Adrenal gland (tissue), 12 donors: ENCODE data around the gene DBNDD1. TPM values are rescaled to one million over a fixed set of nuclear protein-coding genes. Genes with fewer than 3 reads are reported as not detected.
A peak's percentile ranks its signal among the peaks of the same experiment; 100 is the strongest.

Experiments
- DNase-seq, 7 donors: peaks; one replicate each; pipeline ENCODE4 v3.0.0-alpha.2; 2019 to 2020
- H3K27ac ChIP-seq, 5 donors: fragments of 200-600 bp; sonication (generic) in 4 of 5; 1 replicate in 3 of 5; 2 replicates in 2 of 5; pipeline versions ENCODE4 v1.5.1 to v1.8.0; 2016 to 2020; ENCODE audit warnings: mild to moderate bottlenecking in 1 of 5
- H3K27me3 ChIP-seq: fragments of 200-600 bp; 2 replicates; pipeline ENCODE4 v1.8.0; 2021
- H3K36me3 ChIP-seq, 2 donors: fragments of 200-600 bp; replicated peaks in 1 of 2; 1 replicate in 1 of 2; 2 replicates in 1 of 2; pipeline versions ENCODE4 v1.5.1 to v1.8.0; 2018 to 2022
- H3K4me1 ChIP-seq, 2 donors: fragments of 200-600 bp; replicated peaks in 1 of 2; 1 replicate in 1 of 2; 2 replicates in 1 of 2; pipeline versions ENCODE4 v1.5.1 to v1.8.0; 2018 to 2021
- H3K4me3 ChIP-seq, 4 donors: fragments of 200-600 bp; sonication (generic) in 3 of 4; one replicate each; pipeline ENCODE4 v1.5.1; 2016 to 2018
- H3K9me3 ChIP-seq, 3 donors: fragments of 200-600 bp; sonication (generic) in 1 of 3; replicated peaks in 1 of 3; 1 replicate in 2 of 3; 2 replicates in 1 of 3; pipeline versions ENCODE4 v1.5.1 to v1.8.0; 2016 to 2021
- POLR2A ChIP-seq, 2 donors: fragments of 450-650 bp; IDR thresholded peaks; one replicate each; pipeline ENCODE4 v1.6.1; 2017; ENCODE audit warnings: antibody characterized with exemption in 2 of 2, mild to moderate bottlenecking in 2 of 2, moderate library complexity in 1 of 2
- WGBS, 4 donors: extraction: QIAGEN DNeasy Blood & Tissue Kit in 2 of 4; methylation state at CpG; one replicate each; pipeline versions ENCODE4 v1.1.5 to v1.1.7; 2013 to 2017; 5-methylcytosine and 5-hydroxymethylcytosine counted together
- intact Hi-C, 2 donors: fragments of 100-400 bp; cut with DNase I; formaldehyde crosslinking; loops; one replicate each; pipeline versions ENCODE4 v1.14.1 to v1.15.0; 2022 to 2023
- polyA plus RNA-seq, 3 donors: library from polyadenylated mRNA; stranded (reverse); fragments of 200-250 nt in 2 of 3; fragments of 350-450 nt in 1 of 3; fragmentation: Illumina TruSeq in 1 of 3; extraction: RNeasy Lipid Tissue Mini Kit (QIAGEN cat#74804) in 1 of 3; gene quantifications; one replicate each; pipeline ENCODE4 v1.2.3, GENCODE V29; 2013 to 2014
- total RNA-seq, 9 donors: library from RNA; depleted of rRNA in 4 of 9; stranded (reverse); fragments of >200 nt in 4 of 9; fragments of 120-200 nt in 1 of 9; fragmentation: NEBNext Ultra II Directional in 1 of 9; extraction: Animal tissue kit (Norgen Biotek cat#: 25700) in 1 of 9; gene quantifications; one replicate each; pipeline versions ENCODE4 v1.1.0 to v1.2.4, GENCODE V29; 2013 to 2023
- TF ChIP-seq, protein P1 (sequence below), 6 experiments: fragments of 450-650 bp in 4 of 6; fragments of 200-600 bp in 2 of 6; sonication (generic) in 1 of 6; IDR thresholded peaks; 1 replicate in 5 of 6; 2 replicates in 1 of 6; pipeline versions ENCODE4 v1.5.1 to v1.8.0; 2016 to 2021; ENCODE audit warnings: antibody characterized with exemption in 6 of 6, mild to moderate bottlenecking in 2 of 6, moderate library complexity in 1 of 6
- donor health status: healthy with polysubstance abuse.
- donor health status: Bipolar disorder and iron deficiency.
- donor health status: DM: yes; HTN: yes; CAD: no.
- donor health status: DM: no; HTN: no; CAD: no.
- donor health status: DM: no; HTN: no; CAD: no.
- donor health status: DM: yes; HTN: yes; CAD: no.

The DBNDD1 gene
- total and polyA plus RNA-seq, 12 donors, result 1.4 to 24.2 (median 7.0) TPM

DNA sequence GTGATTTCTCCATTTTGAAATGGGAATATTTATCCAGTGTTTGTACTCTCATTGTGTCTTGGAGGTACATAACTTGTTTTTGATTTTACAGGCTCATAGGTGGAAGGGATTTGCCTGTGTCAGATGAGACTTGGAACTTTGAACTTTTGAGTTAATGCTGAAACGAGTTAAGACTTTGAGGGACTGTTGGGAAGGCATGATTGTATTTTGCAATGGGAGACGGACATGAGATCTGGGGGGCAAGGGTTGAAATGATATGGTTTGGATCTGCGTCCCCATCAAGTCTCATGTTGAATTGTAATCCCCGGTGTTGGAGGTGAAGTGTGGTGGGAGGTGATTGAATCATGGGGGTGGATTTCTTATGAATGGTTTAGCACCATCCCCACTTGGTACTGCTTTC lies 36.1 kb upstream of the DBNDD1 start:
- Histone ChIP-seq H3K27ac (no peak overlapping the region), H3K4me1 (no peaks in the 10 kb centered on the region), H3K27me3 (no peaks in the 10 kb centered on the region), H3K4me3 (no peak overlapping the region), H3K9me3 (no peaks in the 10 kb centered on the region), H3K36me3 (no peaks in the 10 kb centered on the region)
- DNase-seq, result no peak
- TF ChIP-seq, protein P1, sequence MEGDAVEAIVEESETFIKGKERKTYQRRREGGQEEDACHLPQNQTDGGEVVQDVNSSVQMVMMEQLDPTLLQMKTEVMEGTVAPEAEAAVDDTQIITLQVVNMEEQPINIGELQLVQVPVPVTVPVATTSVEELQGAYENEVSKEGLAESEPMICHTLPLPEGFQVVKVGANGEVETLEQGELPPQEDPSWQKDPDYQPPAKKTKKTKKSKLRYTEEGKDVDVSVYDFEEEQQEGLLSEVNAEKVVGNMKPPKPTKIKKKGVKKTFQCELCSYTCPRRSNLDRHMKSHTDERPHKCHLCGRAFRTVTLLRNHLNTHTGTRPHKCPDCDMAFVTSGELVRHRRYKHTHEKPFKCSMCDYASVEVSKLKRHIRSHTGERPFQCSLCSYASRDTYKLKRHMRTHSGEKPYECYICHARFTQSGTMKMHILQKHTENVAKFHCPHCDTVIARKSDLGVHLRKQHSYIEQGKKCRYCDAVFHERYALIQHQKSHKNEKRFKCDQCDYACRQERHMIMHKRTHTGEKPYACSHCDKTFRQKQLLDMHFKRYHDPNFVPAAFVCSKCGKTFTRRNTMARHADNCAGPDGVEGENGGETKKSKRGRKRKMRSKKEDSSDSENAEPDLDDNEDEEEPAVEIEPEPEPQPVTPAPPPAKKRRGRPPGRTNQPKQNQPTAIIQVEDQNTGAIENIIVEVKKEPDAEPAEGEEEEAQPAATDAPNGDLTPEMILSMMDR (IDR thresholded peaks at IDR 0.05), result no peak
- 67 to 75% (median 71%) methylated on average over 4 of the region's 4 CpGs for WGBS, 4 donors
- intact Hi-C loops, result no loop called here

DNA sequence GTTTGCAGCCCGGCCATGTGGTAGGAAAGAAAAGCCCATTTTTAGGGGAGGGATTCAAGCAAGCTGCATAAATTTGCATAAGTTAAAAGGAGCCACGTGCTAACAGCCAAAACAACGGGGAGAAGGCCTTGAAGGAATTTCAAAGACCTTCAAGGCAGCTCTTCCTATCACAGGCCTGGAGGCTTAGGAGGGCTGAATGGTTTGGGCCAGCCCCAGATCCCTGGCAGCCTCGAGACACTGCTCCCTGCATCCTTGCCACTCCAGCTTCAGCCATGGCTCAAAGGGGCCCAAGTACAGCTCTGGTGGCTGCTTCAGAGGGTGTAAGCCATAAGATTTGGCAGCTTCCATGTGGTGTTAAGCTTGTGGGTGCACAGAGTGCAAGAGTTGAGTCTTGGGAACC lies 35.3 kb upstream of the DBNDD1 start:
- no peaks in the 10 kb centered on the region for H3K9me3 ChIP-seq
- H3K36me3 ChIP-seq, result no peaks in the 10 kb centered on the region
- WGBS, 4 donors, result 46 to 59% (median 52%) methylated on average over 3 to 4 of the region's 4 CpGs
- H3K4me1 ChIP-seq, result no peaks in the 10 kb centered on the region
- intact Hi-C loops, result no loop called here
- H3K4me3 ChIP-seq, result no peak overlapping the region
- H3K27ac ChIP-seq, result no peak overlapping the region
- H3K27me3 ChIP-seq, result no peaks in the 10 kb centered on the region
- DNase-seq, result no peak
- no peak for TF ChIP-seq POLR2A (IDR thresholded peaks at IDR 0.05)
- TF ChIP-seq, protein P1 (IDR thresholded peaks at IDR 0.05), result no peak

DNA sequence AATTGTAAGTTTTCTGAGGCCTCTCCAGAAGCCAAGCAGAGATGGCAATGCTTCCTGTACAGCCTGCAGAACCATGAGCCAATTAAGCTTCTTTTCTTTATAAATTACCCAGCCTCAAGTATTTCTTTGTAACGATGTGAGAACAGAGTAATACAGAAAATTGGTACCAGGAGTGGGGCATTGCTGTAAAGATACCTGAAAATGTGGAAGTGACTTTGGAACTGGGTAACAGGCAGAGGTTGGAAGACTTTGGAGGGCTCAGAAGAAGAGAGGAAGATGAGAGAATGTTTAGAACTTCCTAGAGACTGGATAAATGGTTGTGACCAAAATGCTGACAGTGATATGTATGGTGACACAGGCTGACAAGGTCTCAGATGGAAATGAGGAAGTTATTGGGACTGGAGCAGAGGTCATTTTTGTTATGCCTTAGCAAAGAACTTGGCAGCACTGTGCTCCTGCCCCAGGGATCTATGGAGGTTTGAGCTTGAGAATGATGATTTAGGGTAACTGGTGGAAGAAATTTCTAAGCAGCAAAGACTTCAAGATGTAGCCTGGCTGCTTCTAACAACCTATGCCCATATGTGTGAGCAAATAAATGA lies 34.7 kb upstream of the DBNDD1 start:
- Histone ChIP-seq H3K27me3 (no peaks in the 10 kb centered on the region), H3K36me3 (no peaks in the 10 kb centered on the region), H3K4me1 (no peaks in the 10 kb centered on the region), H3K27ac (no peak overlapping the region), H3K9me3 (no peaks in the 10 kb centered on the region), H3K4me3 (no peak overlapping the region)
- intact Hi-C loops, result no loop called here
- TF ChIP-seq, protein P1 (IDR thresholded peaks at IDR 0.05), result no peak
- TF ChIP-seq POLR2A (IDR thresholded peaks at IDR 0.05), result no peak
- no peak for DNase-seq
- 65 to 83% (median 73%) methylated on average over 1 of the region's 1 CpG for WGBS, 4 donors

DNA sequence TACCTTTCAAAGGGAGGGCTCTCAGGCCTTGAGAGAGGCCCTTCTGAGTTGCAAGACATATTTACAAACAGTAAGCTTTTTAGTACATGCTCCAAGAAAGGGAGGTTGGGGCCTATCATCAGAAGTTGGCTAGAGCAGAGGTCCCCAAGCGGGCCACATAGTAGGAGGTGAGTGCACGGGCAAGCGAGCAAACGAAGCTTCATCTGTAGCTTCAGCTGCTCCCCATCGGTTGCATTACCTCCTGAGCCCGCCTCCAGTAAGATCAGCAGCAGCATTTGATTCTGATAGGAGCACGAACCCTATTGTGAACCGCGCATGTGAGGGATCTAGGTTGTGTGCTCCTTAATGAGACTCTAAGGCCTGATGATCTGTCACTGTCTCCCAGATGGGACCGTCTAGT lies 31.7 kb upstream of the DBNDD1 start:
- peak in 2 of 7 donors; percentile 10 to 20 for DNase-seq
- H3K27me3 ChIP-seq, result no peaks in the 10 kb centered on the region
- 90 to 98% (median 91%) methylated on average over 10 of the region's 10 CpGs for WGBS, 4 donors
- TF ChIP-seq, protein P1 (IDR thresholded peaks at IDR 0.05), result no peak
- TF ChIP-seq POLR2A (IDR thresholded peaks at IDR 0.05), result no peak
- no peak overlapping the region for H3K4me3 ChIP-seq
- H3K27ac ChIP-seq, result no peak overlapping the region
- H3K36me3 ChIP-seq, result no peaks in the 10 kb centered on the region
- peaks cover 14 to 15% of the 10 kb centered on the region in 2 donors for H3K4me1 ChIP-seq
- no peaks in the 10 kb centered on the region for H3K9me3 ChIP-seq
- intact Hi-C loops, result no loop called here
